Muscle of arm (tissue), 12 donors: ENCODE data around the gene GPS1. TPM values are rescaled to one million over a fixed set of nuclear protein-coding genes. Genes with fewer than 3 reads are reported as not detected.

Experiments
- DNase-seq: peaks from one replicate; pipeline ENCODE4 v3.0.0-alpha.2; 2013
- polyA plus RNA-seq, 12 donors: library from polyadenylated mRNA; unstranded; fragments of 120-200 nt; gene quantifications; one replicate each; pipeline ENCODE4 v1.2.1, GENCODE V29; 2013; ENCODE audit not compliant: insufficient read length in 12 of 12

GPS1 gene
- polyA plus RNA-seq, 12 donors: 55.7 to 91.1 (median 62.2) TPM; not detected in 1

GRCh38 chr17:82039695-82040299 is 11.9 kb upstream of the GPS1 start:
- DNase-seq: no peak

DNA sequence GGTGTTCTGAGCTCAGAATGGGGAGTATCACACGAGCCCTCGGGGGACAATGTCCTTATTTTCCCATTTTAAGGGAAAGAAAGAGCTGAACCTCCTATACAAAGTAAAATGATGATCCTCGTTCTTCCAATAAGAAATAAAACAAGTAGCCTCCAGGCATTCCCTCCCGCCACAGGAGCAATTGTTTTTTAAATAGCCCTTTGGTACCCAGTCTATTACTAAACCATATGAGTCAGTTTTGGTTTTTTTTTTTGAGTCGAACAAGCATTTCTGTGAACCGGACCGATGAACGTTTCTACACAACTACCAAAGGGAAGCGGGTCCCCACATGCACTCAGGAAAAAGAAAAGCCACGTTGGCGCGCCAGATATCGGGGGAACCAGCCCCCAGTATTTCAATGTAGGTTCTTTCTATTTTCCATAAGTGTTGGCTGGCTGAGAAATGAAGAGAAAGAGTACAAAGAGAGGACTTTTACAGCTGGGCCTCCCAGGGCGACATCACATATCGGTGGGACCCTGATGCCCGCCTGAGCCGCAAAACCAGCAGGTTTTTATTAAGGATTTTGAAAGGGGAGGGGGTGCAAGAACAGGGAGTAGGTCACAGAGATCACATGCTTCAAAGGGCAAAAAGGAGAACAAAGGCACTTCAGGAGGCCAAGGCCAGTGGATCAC is 10.4 kb upstream of the GPS1 start:
- no peak for DNase-seq

DNA sequence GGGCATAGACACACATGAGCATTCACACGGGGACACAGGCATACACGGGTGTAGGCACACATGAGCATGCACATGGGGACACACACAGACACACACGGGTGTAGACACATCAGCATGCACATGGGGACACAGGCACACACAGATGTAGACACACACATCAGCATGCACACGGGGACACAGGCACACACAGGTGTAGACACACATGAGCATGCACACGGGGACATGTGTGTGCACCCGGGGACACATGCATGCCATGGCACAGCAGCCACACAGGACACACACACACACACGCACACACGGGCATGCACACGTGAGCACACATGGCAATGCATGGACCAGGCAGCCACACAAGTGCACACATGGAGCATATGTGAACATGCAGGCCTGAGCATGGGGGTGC is 9.0 kb upstream of the GPS1 start:
- DNase-seq: no peak

GRCh38 chr17:82043507-82043906 is 8.2 kb upstream of the GPS1 start:
- DNase-seq: no peak

GRCh38 chr17:82045936-82046484 is 5.7 kb upstream of the GPS1 start:
- DNase-seq: no peak

GRCh38 chr17:82046903-82047302 is 4.8 kb upstream of the GPS1 start:
- no peak for DNase-seq

DNA sequence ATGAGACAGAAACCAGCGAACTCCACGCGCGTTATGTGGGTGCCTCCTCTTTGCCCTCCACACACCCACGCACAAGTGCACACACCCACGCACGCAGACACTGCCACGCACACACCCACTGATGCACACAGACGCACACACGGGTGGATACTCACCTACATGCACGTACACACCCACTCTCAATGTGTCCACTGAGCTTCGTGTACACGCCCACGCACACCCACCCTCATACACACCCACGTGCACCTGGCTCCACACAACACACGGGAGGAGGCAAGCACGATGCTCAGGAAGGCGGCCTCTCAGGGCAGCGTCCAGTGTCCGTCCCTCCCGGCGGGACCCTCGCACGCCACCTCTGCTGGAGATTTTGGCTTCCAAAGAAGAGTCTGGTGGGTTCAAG is 4.3 kb upstream of the GPS1 start:
- DNase-seq: no peak

GRCh38 chr17:82047914-82048570 is 3.7 kb upstream of the GPS1 start:
- no peak for DNase-seq

DNA sequence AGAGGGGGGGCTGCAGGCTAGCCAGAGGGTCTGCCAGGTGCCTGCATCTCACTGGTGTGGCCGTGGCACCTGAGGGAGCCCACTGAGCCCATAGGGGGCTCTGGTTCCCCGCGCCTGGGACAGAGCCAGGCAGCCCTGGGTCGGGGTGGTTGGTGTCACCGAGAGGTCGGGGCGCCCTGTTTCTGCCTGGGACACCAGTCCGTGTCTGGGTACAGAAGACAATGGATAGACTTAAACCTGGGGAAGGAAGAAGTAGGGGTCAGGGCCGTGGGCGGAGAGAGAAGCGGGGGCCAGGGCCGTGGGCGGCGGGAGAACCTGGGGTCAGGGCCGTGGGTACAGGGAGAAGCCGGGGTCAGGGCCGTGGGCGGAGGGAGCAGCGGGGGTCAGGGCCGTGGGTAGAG is 3.1 kb upstream of the GPS1 start:
- DNase-seq: no peak

DNA sequence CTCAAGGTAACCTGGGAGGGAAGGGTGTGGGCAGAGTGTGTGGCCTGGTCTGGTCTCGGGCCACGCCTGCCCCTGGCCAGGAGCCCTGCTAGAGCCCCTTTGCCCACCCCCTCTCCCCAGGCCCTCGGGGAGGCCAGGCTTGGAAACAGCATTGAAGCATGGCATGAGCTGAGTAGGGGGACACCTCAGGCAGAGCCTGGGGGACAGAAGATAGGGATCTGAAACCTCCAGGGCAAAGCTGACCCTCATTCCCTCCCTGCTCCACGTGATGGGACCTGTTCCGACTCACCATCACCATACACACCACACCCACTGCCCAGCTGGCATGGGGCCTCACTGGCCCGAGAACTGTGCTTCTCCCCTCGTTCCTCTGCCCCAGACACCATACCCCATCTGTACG is 2.6 kb upstream of the GPS1 start:
- no peak for DNase-seq

DNA sequence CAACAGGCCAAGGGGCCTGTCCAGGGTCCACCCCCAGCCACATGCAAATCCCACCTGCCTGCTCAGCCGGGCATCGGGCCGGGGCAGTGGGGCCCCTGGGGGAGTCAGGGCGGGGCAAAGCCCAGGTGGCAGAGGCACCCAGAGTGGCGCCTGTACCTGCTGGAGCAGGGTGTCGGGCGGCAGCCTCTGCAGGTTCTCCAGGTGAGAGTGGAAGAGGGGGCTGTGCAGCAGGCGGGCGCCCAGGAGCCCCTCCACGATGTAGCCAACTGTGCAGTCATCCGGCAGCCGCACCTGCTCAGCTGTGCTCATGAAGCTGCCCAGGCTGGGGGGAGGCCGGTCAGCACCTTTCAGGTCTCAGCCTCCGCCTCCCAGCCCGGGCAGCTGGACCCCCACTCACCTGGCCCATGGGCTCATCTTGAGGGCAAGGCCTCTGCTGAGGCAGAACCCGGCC is 2.2 kb upstream of the GPS1 start:
- DNase-seq: no peak

- no peak for DNase-seq
These were observed 1.4 kb upstream of the GPS1 start for GRCh38 chr17:82050152-82050760.

GRCh38 chr17:82050761-82051641 is 697 bp upstream of the GPS1 start:
- no peak for DNase-seq

DNA sequence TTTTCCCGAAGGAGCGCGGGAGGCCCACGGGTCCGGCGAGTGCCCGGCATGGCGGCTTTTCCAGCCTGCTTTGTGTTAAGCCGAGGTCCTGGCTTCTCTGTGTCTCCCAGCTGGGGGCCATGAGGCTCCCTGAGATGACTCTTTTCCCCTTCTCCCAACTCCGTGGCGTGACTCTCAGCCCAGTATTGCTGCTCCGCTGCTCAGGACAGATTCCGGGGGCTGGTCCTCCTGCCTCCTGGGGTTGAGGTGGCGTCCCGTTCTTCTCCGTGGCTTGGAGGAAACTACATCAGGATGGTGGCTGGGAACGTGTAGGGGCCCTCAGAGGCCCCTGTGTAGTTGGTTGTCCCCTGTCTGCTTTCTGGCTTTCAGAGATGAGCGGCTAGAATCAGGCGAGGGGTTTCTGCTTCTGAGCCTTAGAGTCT is 951 bp downstream of the GPS1 start:
- no peak for DNase-seq

DNA sequence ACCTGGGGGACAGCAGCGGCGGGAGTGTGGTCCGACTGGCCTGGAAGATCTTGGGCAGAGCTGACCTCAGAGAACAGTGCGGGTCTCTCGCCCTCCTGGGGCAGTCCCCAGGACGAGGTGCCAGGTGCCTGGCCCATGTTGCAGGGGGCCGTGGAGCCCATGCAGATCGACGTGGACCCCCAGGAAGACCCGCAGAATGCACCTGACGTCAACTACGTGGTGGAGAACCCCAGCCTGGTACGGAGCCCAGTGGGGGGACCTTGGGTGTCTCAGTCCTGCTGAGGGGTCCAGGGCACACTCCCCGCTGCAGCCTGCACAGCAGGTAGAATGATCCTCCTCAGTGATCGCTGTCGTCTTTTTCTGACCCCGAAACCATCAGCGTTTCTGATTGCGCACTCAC is 1.4 kb downstream of the GPS1 start:
- DNase-seq: no peak

GRCh38 chr17:82053556-82054263 is 2.0 kb downstream of the GPS1 start:
- no peak for DNase-seq

- no peak for DNase-seq
These were observed 2.8 kb downstream of the GPS1 start for GRCh38 chr17:82054351-82055022.

DNA sequence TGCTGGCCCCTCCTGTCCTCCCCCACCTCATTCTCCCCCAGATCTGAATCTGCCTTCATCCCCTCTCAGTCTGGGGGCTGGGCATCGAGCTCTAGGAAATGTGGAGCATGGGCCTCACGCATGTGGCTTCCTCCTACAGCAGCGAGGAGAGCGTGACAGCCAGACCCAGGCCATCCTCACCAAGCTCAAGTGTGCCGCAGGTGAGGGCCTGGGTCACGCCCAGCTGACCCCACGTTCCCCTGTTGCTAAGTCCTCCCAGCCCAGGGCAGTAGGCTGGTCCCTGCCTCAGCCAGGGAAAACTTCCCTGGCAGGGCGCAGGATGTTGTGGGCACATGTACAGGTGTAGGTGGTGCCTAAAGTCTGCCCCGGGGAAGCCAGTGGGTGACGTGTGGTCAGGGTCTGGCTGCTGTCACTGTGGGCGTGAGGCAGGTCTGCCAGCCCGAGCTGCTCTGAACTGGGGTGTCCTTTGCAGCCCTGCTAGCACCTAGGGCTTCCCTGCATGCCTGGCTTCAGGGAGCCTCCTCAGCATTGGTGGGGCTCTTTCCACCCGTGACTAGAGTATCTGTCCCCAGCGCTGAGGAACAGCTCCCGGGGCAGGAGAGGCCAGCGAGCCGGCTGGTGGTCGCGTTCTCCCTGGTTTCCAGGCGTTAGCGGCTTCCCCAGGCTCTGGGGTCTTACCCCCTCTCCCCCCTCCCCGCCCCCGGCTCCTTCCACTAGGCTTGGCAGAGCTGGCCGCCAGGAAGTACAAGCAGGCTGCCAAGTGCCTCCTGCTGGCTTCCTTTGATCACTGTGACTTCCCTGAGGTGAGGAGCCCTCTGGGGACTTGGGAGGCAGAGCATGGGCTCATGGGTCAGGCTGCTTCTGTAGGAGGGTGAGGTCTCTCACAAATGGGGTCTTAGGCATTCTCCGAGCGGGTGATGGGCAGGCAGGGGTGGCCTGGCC is 3.6 kb downstream of the GPS1 start:
- no peak for DNase-seq
